GM21381 (cell line): ENCODE data around the gene PNLIPRP2.

Source experiments
- ATAC-seq: cut with Tn5 transposase; IDR thresholded peaks from one replicate; pipeline ENCODE4 v1.9.1; 2021; ENCODE audit warnings: mild to moderate bottlenecking, moderate library complexity; ENCODE audit not compliant: unreplicated experiment

Gene PNLIPRP2

DNA sequence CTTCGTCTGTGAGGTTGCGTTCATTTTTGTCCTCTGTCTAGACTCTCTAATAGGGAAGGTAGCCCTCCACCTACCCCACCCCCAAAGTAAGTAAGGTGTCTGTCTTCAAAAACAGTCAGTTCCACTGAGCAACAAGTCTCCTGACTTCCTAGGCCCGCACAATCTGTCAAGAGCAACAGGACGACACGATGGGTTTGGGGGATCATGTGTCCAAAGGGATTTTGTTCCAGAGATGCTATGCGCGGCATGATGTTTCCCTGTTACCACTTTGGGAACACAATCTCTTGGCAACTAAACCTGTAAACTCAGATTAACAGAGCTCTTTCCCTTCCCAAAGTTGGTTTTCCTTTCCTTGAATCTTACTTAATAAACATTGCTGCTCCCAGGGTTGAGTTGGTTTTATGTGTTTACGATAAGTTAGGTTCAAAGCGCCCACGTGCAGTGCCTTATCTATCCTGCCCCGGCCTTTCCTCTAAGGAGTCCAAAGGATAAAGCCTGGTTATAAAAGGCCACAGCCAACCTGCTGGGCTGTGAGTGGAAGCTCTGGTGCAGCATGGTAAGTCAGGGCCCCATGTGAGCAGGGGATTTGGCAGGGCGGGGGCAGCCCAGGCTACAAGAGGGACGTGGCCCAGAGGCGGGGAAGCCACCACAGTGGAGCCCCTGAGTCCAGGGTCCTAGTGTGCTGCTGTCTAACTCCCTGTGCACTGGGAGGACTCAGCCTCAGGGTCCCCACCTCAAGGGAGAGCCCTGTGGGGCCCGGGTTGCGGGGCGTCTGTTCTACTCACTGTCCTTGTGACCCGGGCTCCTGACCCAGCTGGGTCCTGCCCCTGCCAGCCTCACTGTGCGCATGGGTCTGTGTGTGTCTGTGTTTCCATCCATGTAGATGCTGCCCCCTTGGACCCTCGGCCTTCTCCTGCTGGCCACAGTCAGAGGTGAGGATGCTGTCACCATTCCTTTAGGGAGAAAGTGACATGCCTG is at the start of gene PNLIPRP2:
PNLIPRP2 (plus strand) TSS at position 531 of the 978 bp plus-strand sequence.
- no peak for ATAC-seq

DNA sequence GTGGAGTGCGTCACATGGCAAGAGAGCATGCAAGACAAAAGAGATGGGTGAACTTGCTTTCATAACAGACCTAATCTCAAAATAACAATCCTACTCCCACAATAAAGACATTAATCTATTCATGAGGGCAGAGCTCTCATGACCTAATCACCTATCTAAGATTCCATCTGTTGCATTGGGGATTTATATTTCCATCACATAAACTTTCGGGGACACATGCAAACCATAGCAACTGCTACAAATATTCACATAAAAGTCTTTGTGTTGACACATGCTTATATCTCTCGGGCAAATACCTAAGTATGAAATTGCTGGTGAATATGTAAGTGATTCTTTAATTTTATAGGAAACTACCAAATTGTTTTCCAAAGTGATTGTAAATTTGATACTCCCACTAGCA is 46.0 kb upstream of the PNLIPRP2 start:
- ATAC-seq, result no peak

DNA sequence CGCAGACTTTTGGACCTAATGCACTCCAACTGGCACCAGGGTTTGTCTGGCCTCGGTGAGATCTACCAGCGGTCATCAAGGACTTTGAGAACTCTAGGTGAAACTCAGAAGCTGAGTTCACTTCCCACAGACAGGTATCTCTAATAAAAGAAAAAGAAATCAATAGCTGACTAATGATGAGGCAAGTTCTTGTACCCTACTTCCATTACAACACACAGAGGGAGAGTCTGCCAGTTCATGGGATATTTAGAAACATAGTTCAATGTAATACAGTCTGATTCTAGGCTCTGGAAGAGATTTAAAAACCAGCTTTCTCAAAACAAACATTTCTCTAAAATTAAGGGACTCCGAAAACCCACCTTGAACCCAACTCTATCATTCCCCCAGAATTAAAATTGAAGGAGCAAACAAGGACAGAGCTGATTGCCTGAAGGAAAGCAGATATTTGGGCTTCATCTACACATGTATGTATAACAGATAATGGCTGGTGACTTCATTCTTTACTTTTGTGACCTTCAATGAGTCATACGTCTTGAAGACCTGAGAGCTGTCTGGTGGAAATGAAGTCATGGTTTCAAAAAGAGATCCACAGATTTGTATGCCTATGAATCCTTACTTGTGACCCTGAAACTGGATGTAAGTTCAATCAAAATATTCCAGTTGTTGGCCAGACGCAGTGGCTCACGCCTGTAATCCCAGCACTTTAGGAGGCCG is 32.7 kb upstream of the PNLIPRP2 start:
- ATAC-seq, result no peak

DNA sequence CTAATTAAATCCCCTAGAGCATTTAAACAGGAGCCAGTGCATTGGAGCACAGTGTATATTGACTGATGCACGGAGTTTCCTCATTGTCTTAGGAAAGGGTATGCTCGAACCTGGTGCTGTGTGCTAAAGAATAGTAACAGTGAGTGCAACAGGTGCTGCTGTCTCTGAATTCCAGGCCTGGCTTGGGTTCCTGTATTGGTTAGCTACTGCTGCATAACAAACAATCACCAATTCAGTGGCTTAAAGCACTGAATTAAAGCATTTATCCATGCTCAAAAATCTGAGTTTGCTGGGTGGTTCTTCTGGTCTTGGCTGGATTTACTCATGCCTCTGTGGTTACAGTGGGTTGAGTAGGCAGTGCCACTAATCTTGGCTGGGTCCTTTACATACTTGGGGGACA is 31.8 kb upstream of the PNLIPRP2 start:
- no peak for ATAC-seq

DNA sequence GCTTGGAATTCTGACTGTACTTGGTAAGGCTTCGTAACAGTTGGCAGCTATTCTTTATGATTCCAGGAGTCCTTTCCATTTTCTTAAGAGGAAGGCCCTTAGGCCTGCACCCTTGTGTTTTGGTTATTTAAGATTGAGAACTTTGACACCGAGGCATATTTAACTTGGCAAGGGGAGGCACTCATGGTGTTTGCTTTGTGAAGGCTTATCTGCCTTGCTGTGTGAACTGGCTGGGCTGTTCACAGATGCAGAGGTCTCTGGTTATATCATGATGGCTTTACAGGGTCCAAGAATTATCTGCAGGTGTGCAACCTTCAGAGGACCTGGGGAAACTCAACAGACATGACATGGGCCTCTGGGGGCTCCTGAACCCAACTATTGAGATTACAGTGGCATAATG is 30.8 kb upstream of the PNLIPRP2 start:
- no peak for ATAC-seq

DNA sequence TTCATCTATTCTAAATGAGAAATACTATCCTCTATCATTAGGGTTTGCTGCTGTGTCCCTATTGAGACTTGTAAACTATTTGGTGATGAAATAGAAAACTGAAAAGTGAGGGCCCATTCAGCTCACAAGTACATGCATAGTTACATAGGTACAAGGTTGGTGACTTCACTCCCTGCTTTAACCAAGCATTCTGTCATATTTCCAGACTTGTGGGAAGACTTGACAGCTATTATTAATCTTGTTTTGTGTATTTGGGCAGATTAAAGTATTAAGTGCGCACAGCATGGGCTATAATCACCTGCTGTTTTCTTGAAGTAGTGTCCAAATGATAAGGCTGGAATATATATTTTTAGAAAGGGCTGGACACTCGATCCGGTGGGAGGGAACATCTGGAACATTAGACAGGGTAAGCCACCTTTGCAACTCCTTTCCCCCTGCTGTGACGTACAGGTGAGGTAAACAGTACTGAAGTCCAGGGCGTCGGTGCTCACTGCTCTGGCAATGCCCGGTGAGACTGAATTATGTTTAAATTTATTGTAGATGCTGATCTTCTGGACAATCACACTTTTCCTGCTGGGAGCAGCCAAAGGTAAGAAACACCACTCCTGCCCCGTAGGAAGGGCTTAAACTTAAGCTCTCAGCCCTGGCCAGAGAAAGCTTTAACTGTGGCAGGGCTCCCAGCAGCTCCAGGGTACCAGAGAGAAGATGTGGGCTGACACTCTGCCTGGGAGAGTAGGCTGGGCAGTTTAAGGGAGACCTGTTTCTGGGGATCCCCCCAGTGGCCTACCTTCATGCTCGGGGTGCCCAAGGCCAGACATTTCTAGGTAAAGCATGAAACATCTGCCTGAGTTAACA is 29.9 kb upstream of the PNLIPRP2 start, which contains the start of gene PNLIPRP1:
PNLIPRP1 (plus strand) TSS at position 370 of the 855 bp plus-strand sequence; CDS start at position 541, 171 bp downstream.
- no peak for ATAC-seq

DNA sequence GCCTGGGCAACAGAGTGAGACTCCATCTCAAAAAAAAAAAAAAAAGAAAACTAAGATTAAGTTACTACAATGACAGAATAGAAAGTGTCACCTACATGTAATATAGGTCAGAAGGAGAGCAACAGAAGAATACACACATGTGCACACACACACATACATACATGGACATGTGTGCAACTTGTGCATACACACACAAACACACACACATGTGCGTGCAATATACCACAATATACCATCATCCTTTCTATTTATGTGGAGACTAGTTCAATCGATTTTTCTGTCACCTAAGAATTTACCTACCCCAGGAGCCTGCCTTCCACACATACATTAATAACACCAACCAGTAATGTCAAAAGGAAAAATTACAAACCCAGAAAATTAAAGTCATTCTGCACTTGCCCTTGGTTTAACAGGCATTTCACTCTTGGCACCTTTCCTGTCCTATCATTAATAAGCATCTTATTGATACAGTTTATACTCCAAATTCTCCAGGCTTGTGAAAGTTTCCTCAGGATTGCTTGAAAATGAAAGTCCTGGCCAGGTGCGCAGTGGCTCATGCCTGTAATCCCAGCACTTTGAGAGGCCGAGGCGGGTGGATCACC is 27.5 kb upstream of the PNLIPRP2 start:
- no peak for ATAC-seq

DNA sequence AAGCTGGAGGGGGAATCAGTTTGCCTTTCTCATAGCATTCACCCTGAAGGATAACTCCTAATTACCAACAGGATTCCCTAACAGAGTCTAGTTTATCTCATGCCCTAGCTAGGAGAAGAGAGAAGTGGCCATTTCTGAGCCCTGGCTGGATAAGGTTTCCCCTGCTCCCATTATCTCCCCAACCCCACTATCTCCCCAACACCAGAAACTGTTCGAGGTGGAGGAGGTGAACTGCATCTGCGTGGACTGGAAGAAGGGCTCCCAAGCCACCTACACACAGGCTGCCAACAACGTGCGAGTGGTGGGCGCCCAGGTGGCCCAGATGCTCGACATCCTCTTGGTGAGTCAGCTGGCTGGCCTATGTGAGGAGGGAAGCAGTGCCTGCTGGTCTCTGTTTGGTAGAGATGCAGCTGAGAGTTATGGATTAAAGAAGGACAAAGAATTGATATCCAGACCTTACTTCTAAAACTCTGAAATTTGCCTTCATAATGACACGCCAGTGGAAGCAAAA is 26.2 kb upstream of the PNLIPRP2 start:
- no peak for ATAC-seq

DNA sequence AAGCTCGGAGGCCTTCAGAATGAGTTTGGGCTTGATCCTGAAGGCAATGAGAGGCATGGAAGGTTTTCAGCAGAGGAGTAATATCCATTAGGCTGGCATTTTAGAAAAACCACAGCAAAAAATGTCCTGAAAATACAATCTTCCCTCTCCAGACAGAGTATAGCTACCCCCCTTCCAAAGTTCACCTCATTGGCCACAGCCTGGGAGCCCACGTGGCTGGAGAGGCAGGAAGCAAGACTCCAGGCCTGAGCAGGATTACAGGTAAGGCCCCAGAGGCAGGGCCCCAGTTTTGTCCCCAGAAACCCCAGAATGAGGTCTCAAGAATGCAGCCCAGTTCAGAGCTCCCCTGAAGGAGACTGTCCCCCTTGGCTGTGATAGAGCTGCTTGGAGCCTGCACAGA is 24.7 kb upstream of the PNLIPRP2 start:
- no peak for ATAC-seq

DNA sequence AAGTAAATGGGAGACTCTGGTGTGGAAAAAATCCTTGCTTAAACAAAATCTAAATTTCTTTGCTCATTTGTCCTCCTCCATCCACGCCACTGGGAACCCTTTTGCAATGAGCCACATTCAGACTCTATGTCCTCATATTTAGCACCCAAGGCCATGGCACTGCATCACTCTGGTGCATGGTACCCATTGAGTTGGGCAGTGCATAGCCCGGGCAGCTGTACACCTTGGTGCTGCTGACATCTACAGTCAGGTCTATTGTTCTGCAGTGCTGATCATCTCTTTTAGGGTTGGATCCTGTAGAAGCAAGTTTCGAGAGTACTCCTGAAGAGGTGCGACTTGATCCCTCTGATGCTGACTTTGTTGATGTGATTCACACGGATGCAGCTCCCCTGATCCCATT is 23.2 kb upstream of the PNLIPRP2 start:
- no peak for ATAC-seq

DNA sequence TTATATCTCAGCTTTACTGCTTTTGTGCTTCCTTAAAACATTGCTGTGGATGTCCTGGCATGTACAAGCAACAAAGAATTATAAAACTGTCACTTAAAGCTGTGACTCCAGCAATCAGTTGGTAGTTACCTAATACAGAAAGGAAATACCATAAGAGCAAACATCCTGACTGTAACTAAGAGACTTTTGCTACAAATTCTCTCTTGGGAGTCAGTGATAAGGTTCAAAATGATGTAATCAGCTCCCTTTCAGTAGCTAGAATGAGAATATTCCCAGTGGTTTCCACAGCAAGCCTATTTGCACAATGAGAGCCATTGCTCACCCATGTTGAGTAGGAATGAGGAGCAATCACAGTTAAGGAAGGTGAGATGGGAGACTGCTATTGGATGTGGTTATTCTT is 22.4 kb upstream of the PNLIPRP2 start:
- ATAC-seq, result no peak

DNA sequence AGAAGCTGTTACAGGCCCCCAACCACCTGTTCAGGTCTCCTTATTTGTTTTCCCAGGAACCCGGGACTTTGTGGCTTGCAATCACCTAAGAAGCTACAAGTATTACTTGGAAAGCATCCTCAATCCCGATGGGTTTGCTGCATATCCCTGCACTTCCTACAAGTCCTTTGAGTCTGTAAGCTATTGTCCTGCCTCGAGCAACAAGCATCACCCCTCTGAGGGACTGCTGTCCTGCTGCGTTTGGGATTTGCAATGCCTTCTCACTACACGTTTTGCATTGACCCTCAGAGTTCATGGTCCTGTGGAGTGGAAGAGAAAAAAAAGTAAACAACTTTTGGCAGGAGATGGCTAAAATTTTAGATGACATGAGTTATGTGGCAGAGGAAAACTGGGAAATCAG is 20.8 kb upstream of the PNLIPRP2 start:
- no peak for ATAC-seq

DNA sequence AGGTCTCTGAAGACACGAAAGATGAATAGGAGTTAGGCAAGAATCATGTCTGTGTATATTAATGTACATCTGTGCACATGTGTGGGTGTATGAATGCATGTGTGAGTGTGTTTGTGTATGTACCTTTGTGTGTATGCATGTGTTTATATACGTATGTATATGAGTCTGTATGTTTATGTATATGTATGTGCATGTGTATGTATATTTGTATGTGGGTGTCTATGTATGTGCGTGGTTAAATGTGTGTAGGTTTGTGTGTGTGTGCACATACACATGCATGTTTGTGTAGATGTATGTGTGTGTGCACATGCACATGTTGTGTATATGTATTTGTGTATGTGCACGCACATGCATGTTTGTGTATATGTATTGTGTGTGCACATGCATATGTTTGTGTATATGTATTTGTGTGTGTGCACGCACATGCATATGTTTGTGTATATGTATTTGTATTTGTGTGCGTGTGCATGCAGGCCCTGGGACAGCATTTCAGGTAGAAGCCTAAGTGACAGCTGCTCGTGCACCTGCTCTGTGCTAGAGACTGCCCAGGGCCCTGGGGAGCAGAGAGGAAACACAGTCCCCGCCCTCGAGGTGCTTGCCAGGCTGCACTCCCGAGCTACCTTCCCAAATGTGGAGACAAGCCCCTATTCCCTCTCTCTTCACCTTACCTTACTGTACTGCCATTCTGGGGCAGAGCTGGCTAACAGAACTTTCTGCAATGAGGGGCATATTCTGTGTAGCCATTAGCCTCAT is 17.9 kb upstream of the PNLIPRP2 start:
- ATAC-seq, result no peak

DNA sequence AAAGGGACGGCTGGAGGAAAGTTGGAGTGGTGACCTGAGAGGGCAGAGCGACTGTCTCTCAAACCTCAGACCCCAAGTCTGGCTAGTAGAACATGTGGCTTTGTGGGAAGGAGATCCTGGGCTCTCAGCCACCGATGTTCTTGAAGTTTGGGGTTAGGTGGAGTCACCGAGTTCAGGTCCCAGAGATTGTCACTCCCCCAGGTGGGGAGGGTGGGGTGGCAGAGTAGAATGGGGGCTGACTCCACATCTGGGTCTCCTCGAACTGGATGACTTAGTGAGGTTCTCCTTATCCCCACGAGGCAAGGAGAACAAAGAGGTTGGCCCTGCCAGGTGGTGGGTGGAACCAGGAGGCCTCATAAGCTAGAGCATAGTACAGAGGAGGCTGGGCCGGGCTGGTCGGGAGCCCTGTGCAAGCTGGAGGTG is 14.7 kb upstream of the PNLIPRP2 start:
- no peak for ATAC-seq

DNA sequence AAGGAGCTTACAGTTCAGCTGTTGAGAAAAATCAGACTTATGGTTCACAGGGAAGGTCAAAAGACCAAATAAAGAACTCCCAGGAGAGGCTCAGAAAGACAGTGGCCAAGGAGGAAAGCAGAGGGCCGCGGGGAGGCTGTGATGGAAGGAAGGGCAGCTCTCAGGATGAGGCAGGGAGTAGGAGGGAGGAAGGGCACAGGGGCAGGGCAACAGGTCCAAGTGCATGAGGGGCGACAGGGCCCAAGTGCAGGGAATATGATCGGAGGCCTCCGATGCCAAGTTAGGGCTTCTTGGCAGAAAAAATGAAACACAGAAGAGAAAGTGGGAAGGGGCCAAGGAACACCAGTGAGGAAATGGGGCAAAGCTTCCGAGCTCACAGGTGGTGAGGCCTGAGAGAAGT is 13.4 kb upstream of the PNLIPRP2 start:
- ATAC-seq, result no peak

DNA sequence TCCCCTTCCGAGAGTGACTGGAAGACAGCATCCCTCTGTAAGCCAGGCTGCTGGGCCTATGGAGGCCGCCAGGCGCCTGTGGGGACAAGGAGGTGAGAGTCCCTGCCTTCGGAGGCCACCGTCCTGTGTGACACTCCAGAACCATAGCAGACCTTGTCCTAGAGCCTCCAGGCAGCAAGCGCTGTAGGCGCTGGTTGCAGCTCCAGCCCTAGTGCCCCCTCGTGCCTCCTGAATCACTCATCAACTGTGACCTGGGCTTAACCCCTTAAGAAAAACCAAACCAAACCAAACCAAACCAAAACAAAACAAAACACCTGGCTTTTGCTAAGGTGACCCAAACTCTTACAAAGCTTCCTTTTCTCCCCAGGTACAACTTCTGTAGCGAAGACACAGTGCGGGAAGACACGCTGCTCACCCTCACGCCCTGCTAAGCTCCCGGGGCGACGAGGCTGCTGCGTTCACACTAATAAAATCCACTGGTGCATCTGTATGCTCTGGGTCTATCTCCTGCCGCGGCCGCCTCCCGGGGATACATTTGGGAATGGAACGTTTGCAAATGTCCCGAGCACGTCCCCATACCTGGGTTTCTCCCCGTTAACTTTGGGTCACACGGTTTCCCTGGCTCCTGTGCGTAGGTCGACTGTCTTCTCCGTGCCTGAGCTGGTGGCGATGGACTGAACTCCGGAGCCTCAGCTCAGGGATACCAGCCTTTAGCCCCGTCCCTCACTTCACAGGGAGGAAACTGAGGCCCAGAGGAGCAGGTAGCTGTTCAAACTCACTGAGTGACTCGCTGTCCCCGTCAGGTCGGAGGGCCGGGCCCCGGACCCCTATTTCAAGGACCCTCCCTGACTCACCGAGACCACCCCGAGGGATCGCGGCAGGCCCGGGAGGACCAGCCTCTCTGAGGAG is 11.8 kb upstream of the PNLIPRP2 start:
- ATAC-seq, result no peak

DNA sequence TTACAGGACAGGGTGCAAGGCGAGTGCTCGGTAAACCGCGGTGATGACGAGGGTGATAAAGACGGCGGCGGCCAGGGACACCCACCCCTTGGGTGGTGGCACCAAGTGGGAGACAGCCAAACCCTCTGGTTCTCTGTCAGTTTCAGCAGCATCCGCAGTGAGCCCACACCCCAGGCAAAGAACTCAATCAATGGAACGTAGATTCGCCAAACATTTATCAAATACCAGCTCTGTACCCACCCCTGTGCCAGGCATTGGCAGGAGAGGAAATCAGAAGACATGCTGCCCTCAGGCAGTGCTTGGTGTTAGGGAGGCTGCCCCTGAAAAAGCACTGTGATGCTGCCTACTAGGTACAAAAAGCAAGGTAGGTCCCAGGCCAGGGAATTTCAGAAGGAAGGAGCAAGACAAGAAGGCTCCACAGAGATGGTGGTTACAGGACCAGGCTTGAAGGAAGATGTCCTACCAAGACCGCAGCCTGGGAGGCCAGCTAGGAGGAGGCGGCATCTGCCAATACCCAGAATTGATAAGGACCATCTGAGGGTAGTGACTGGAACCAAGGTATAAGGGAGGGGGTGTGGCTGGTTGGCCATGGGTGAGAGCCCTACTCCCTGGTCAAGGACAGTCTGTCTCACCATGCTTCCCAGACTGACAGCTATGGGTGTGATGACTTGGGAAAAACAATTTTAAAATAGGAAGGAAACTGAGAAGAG is 10.2 kb upstream of the PNLIPRP2 start:
- no peak for ATAC-seq

DNA sequence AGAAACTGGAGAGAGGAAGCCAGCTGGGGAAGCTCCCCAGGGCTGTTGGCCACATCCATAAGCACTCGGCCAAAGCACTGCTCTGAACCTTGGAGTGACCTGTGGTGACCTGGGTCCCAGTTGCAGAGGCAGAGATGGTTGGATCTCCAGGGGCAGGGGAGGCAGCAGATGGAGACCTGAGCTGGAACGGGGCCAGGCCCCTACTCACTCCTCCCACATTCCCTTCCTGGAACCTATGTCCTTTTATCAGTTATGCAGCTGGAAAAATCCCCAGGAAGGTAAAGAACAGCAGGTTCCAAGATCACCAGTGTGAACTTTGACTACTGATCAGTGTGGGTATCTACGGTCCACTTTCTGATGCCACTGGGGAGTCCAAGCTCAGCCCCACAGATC is 9.6 kb upstream of the PNLIPRP2 start:
- ATAC-seq, result no peak
